ENCODE results near the gene CLDND2.

DNA sequence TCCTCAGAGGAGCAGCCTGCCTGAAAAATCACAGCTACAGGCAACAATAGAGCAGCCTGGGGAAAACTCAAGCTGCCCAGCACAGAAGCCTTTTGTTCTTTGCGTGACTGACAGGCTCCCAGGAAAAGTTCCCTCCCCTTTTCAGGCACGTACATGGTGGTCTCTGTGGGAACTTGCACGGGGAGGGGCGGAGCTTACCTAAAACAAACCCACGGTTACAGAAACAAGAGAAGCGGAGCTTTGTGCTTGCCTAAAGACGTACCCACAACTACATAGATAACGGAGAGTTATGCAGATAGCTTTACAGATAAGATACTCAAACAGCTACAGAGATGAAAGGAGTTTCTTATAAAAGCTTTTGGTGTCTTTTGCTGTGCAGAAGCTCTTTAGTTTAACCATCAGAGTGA is 14.1 kb downstream of the CLDND2 start:
- TF ChIP-seq CTCF (IDR thresholded peaks at IDR 0.05; ENCODE audit: borderline replicate concordance, extremely low read depth, low read length, poor library complexity, severe bottlenecking), result no peak
- no peak for TF ChIP-seq EZH2 (IDR thresholded peaks at IDR 0.05; ENCODE audit: borderline replicate concordance, low read depth, low read length, severe bottlenecking)
